ENCODE measurements around the gene SPTBN1. TPM values are rescaled to one million over a fixed set of nuclear protein-coding genes. Genes with fewer than 3 reads are reported as not detected.

The SPTBN1 gene
- total and polyA plus RNA-seq, 2 donors (not counting 3 experiments of a cell fraction or from before 2014, with no cell fraction given), result 63.3 to 320 TPM

GRCh38 chr2:54609647-54610046, 153.5 kb downstream of the SPTBN1 start:
- H3K36me3 ChIP-seq (ENCODE audit: control insufficient read depth in 2 of 2, extremely low read depth in 1 of 2, insufficient read depth in 2 of 2, low read length in 2 of 2), result peaks cover 4 to 5% of the 10 kb centered on the region in 2 experiments
- no peak overlapping the region for H3K9ac ChIP-seq (replicated peaks; ENCODE audit: extremely low read depth, insufficient read depth, low read length)
- peaks cover 51% of the 10 kb centered on the region for H3K4me1 ChIP-seq (ENCODE audit: control insufficient read depth, extremely low read depth, insufficient read depth, low read length)
- H3K79me2 ChIP-seq (ENCODE audit: control insufficient read depth, insufficient read depth, low read length), result peaks cover 81% of the 10 kb centered on the region
- H3K4me2 ChIP-seq (ENCODE audit: insufficient read depth, low read length), result no peak overlapping the region
- no peak overlapping the region for H3K4me3 ChIP-seq (replicated peaks in 1 of 3; ENCODE audit: insufficient read depth in 1 of 3, low read depth in 1 of 3, low read length in 3 of 3)
- DNase-seq (ENCODE audit: low read depth, low spot score) (peak; percentile 43), FAIRE-seq (no peak)
- POLR2A ChIA-PET, result no interaction called here
- H4K20me1 ChIP-seq (replicated peaks; ENCODE audit: control insufficient read depth, extremely low read depth, insufficient read depth, low read length), result no peaks in the 10 kb centered on the region
- intact Hi-C loops (cut with micrococcal nuclease) (loop anchor here (5.0 to 10.0 kb wide), 2 partner anchors 87 to 405 kb away; no protein-coding TSS in a partner anchor), dilution Hi-C loops (cut with MboI; ENCODE audit: extremely low pct_ligation_motif_present, low sequenced_read_pairs) (no loop called here)
- no peaks in the 10 kb centered on the region for H3K9me1 ChIP-seq (replicated peaks; ENCODE audit: control insufficient read depth, extremely low read depth, insufficient read depth, low read length)
- H3K9me3 ChIP-seq (replicated peaks; ENCODE audit: control insufficient read depth, insufficient read depth, low read length), result no peaks in the 10 kb centered on the region
- BruUV-seq (replicated peaks), result no TSS peak
- TF ChIP-seq POLR2AphosphoS5 (IDR thresholded peaks at IDR 0.05; ENCODE audit: insufficient read depth, low read depth, low read length), result no peak
- no peaks in the 10 kb centered on the region for H3K27me3 ChIP-seq (ENCODE audit: control insufficient read depth in 2 of 2, insufficient read depth in 2 of 2, low read length in 2 of 2)
- no peak overlapping the region for H2AFZ ChIP-seq (ENCODE audit: low read depth, low read length)
- CTCF ChIA-PET, result interaction anchor here (1.0 to 2.5 kb wide), 2 partner anchors 36 to 503 kb away, joined by 3 to 5 read pairs; no protein-coding TSS in a partner anchor
- no peak overlapping the region for H3K27ac ChIP-seq (ENCODE audit: insufficient read depth, low read depth, low read length)

DNA sequence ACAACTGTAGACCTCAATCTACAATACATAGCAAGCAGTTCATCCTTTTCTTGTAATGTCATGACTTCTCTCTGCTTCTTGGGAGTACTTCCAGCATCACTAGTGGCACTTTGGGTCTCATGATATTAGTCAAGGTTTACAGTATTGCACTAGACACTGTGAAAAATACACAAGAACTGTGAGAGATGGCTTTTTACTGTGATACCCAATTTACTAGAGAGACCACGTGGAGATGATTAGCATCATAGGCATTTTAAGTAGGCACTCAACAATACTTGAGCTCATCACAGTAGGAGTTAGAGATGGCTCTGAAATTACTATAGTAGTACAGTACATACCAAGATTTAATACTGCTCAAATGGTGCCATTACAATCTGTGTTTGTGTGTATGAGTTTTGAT, 154.6 kb downstream of the SPTBN1 start:
- Histone ChIP-seq H3K4me3 (replicated peaks in 1 of 3; ENCODE audit: insufficient read depth in 1 of 3, low read depth in 1 of 3, low read length in 3 of 3) (no peak overlapping the region), H3K27ac (ENCODE audit: insufficient read depth, low read depth, low read length) (no peak overlapping the region), H3K4me2 (ENCODE audit: insufficient read depth, low read length) (no peak overlapping the region), H3K27me3 (ENCODE audit: control insufficient read depth in 2 of 2, insufficient read depth in 2 of 2, low read length in 2 of 2) (no peaks in the 10 kb centered on the region), H4K20me1 (replicated peaks; ENCODE audit: control insufficient read depth, extremely low read depth, insufficient read depth, low read length) (no peaks in the 10 kb centered on the region), H2AFZ (ENCODE audit: low read depth, low read length) (no peak overlapping the region), H3K9me1 (replicated peaks; ENCODE audit: control insufficient read depth, extremely low read depth, insufficient read depth, low read length) (no peaks in the 10 kb centered on the region), H3K4me1 (ENCODE audit: control insufficient read depth, extremely low read depth, insufficient read depth, low read length) (peaks cover 43% of the 10 kb centered on the region), H3K9ac (replicated peaks; ENCODE audit: extremely low read depth, insufficient read depth, low read length) (no peak overlapping the region), H3K9me3 (replicated peaks; ENCODE audit: control insufficient read depth, insufficient read depth, low read length) (no peaks in the 10 kb centered on the region), H3K36me3 (ENCODE audit: control insufficient read depth in 2 of 2, extremely low read depth in 1 of 2, insufficient read depth in 2 of 2, low read length in 2 of 2) (peaks cover 4 to 10% of the 10 kb centered on the region in 2 experiments), H3K79me2 (ENCODE audit: control insufficient read depth, insufficient read depth, low read length) (peaks cover 78% of the 10 kb centered on the region)
- DNase-seq (ENCODE audit: low read depth, low spot score), result no peak
- no peak for FAIRE-seq
- no TSS peak for BruUV-seq (replicated peaks)
- ChIA-PET CTCF (interaction anchor here (1.2 to 2.5 kb wide), 2 partner anchors 20 to 37 kb away, joined by 3 to 5 read pairs; no protein-coding TSS in a partner anchor), POLR2A (no interaction called here)
- TF ChIP-seq POLR2AphosphoS5 (IDR thresholded peaks at IDR 0.05; ENCODE audit: insufficient read depth, low read depth, low read length) (no peak), GATA2 (IDR thresholded peaks at IDR 0.05; ENCODE audit: insufficient read depth, insufficient read length, low read depth, low read length) (no peak), CTCF (IDR thresholded peaks at IDR 0.05; ENCODE audit: extremely low read depth in 1 of 2, insufficient read depth in 1 of 2, low read depth in 1 of 2, low read length in 2 of 2) (no peak), POLR2A (IDR thresholded peaks at IDR 0.05; ENCODE audit: low read depth, low read length) (no peak), JUN (IDR thresholded peaks at IDR 0.05; ENCODE audit: borderline replicate concordance, insufficient read depth, insufficient read length, low read depth) (no peak)
- TF ChIP-seq, protein P1, sequence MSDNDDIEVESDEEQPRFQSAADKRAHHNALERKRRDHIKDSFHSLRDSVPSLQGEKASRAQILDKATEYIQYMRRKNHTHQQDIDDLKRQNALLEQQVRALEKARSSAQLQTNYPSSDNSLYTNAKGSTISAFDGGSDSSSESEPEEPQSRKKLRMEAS (IDR thresholded peaks at IDR 0.05; ENCODE audit: insufficient read depth, insufficient read length), result no peak
- intact Hi-C loops (cut with micrococcal nuclease), result loop anchor here (5.0 to 10.0 kb wide), 2 partner anchors 88 to 406 kb away; no protein-coding TSS in a partner anchor
- dilution Hi-C loops (cut with MboI; ENCODE audit: extremely low pct_ligation_motif_present, low sequenced_read_pairs), result no loop called here
